ENCODE measurements around the gene ATAT1.

Gene ATAT1

DNA sequence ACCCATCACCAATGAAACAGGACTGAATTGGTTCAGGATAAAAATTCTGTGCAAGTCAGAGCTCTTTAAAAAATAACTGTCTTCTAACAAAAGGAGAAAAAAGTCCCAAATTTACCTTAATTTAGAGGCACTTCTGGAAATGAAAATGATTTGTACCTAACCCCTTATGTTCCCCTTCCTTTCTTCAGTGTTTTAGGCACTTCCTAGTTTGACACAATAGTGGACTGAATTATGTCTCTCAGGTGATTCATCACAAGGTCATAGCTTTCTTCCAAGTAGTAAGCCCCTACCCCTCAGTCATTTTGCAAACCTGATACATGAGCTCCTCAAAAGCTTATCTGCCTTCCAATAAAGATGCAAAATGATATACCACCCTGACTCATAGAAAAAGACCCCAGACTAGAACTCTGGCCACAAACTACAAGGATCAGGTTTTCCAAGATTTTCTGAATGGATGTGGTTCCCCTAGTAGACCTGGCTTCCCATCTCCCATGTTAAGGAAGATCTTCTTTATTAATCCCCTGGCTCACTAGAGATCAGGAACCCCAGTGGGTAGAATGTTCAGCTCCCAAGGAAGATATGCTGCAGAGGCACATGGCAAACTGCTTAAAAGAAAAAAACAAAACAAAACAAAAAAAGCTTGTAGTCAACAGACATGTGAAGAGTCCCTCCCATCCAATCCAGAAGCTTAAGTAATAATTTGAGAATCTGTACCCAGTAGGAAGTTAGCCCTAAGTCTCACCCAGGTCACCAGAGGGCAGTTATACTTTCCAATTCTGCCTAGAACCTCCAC lies 13.2 kb upstream of the ATAT1 start:
- DNase-seq, result no peak

GRCh38 chr6:30614044-30614842 lies 12.4 kb upstream of the ATAT1 start:
- DNase-seq, result peak in 11 of 56 donors; percentile 12 to 57 (median 32)

DNA sequence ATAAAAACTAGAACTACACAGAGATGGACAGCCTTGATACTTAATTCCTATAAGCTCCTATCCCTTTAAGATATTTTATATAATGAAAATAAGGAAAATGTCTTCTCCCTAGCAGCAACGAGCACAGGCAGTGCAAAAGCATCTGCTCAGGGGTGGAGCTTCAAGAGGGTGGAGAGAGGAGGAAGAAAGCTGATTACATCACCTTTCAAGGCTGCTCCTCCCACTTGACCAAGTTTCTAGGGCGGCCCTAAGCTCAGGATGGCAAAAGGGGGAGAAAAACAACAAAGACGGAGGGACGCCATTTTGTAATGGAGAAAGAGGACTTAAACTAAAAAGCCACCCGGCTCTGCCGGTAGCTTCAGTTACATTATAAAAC lies 11.8 kb upstream of the ATAT1 start:
- peak; percentile 12 to 96 (median 81) for DNase-seq

- DNase-seq, result peak in 31 of 56 donors; percentile 4 to 62 (median 30)
Measured at GRCh38 chr6:30615219-30615957, 11.3 kb upstream of the ATAT1 start.

GRCh38 chr6:30615958-30616810 lies 10.5 kb upstream of the ATAT1 start:
- DNase-seq, result peak in 8 of 56 donors; percentile 3 to 16 (median 8)

DNA sequence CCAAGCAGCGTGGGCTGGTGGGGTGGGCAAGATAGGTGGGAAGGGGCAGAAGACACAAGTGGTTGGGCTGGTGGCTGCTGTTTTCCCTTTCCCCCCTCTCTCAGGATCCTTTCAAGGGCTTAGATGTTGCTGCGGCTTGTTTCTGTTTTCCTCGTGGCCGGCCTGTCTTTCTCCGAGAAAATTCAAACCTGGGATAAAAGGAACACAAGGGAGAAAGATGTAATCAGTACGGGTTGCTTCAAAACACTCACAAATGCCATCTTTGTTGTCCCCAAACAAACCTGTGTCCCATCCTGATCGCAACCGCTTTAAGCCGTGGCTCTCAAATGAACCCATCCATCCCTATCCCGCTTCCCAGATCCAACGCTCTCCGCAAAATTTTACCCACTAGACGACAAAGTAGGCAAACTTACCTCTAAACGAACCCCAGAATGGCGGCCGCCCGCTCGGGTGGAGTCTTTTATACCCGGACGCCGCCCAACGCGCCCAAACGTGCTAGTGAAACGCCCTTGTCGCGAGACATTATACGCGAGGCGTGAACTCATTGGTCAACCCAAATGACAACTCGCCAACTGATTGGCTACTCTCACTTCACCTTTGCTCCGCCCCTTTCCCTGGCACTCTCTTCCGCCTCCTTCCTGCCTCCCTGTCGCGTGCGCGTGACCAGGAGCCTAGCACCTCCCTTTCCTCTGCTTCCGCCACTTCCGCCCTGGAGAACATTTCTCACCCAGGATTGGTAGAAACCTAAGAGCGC lies 9.7 kb upstream of the ATAT1 start, which contains the start of gene PPP1R10:
Gene PPP1R10, minus strand, starts transcription at position 433 of the 754 bp plus-strand sequence. CDS start 7,299 bp downstream, outside the sequence.
- DNase-seq, result peak; percentile 93 to 100 (median 98)

DNA sequence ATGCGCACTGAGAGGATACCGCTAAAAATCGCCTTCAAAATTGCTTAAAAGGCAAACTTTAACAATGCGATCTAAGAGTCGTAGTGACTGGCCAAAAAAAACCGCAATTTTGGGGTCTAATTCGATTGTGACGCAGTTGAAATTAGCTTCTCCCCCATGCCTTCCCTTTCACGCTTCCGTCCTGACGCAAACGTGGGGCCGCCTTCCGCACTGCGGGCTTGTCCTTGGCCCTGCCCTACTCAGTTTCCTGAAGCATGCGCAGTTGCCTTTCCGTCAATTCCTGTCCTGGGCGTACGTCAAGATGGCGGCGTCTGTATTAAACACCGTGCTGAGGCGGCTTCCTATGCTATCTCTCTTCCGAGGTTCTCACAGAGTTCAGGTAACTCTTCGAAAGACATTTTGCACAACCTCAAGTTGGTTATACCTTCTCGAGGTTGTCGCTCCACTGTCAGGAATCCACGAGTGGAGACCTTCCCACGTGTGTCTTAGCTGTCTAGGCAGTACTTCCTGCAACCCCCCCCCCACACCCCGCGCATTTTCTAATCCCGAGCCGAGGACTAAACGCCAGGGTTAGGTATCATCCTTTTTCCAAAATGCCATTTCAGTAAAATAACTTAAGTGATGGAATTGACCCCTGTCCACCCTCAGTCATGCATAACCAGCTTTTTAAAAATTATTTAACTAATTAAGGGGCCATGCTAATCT lies 9.0 kb upstream of the ATAT1 start, which contains the start of gene MRPS18B:
Gene MRPS18B, plus strand, starts transcription at position 276 of the 705 bp plus-strand sequence. Its CDS starts 26 bp downstream, at position 302.
- peak; percentile 77 to 99 (median 96) for DNase-seq

GRCh38 chr6:30618270-30618797 lies 8.3 kb upstream of the ATAT1 start:
- no peak for DNase-seq

GRCh38 chr6:30619561-30619960 lies 7.1 kb upstream of the ATAT1 start:
- DNase-seq, result no peak

GRCh38 chr6:30625511-30625910 lies 1.2 kb upstream of the ATAT1 start:
- no peak for DNase-seq

DNA sequence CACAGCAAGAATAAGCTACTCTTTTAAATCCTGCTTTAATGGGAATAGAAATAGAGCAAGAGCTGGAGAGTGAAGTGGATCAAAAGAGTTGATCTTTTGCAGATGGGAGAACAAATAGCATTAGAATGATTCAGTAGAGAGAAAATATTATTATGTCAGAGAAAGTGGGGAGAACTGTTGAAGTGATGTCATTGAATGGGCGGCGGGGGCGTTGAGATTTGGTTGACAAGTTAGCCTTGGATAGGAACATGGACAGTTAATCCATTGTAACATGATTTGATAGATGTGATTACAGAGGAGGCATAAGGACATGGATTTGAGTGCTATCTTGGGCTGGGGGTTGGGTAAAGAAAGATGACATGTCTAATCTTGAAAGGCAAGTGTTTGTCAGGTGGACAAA lies 9.2 kb downstream of the ATAT1 start:
- no peak for DNase-seq

DNA sequence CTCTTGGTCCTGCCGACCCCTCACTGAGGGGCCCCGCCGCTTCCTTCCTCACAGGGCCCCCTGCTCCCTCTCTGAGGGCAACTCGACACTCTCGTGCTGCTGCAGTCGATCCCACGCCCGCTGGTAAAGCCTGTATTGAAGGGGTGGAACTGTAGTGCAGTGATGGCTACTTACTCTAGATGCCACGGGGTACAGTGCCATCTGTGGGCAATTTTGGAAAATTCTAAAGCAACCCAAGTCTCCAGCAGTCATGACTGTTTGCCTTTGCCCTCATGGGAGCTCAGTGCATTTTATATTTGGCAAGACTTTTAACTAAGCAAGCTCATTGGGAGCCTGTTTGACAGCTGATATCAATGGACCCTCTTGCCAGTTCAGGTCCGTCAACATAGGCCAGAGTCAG lies 13.8 kb downstream of the ATAT1 start:
- no peak for DNase-seq

DNA sequence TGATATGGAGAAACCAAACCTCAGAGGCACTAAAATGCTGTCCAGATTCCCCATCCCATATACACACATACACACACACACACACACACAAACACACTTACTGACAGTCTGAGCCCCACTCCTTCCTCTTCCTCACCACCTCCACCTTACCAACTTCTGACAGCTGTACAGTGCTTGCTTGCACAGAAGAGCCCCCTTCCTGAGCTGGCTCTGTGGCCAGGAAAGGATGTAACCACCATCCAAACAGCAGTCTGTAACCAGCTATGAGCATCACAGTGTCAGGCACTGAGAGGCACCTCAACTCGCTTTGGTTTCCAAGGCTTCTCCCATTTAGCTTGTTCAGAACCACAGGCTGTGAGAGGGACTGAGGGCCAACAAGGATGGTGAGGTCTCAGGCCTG lies 14.4 kb downstream of the ATAT1 start:
- DNase-seq, result no peak

GRCh38 chr6:30643656-30644055 lies 17.0 kb downstream of the ATAT1 start:
- DNase-seq, result no peak

- DNase-seq, result no peak
Measured at GRCh38 chr6:30644769-30645168, 18.1 kb downstream of the ATAT1 start.

- no peak for DNase-seq
Measured at GRCh38 chr6:30645989-30646388, 19.3 kb downstream of the ATAT1 start.

DNA sequence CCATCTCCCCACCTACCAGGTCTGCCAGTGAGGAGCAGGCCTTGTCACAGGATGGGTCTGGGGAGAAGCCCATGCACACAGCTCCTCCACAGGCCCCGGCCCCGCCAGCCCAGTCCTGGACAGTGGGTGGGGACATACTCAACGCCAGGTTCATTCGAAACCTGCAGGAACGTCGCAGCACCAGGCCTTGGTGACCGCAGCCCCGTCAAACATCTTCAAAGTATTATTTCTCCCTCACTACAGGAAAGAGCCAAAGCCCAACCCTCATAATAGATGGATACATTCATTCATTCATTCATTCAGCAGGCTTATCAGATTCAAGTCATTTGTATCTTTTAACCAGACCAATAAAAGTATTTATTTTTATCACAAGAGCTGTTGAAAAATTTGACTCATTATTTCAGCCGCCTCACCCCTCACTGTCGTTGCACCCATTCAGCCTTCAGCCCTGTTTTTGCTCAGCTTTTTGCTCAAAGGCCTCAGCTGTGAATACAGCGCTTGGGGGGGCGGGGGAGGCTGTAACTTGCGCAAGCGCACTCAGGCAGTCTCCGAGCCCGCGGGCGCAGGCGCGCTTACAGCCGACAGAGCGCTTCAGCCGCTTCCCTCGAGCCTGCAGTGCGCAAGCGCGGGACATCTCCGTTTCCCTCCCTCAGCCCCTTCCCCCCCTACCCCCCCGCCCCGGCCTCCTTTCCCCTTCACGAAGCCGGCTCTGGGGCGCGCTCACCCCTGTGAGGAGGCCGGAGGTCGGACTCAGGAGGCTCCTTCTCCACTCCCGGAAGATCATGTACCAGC lies 20.0 kb downstream of the ATAT1 start, which contains the start of gene C6orf136:
Gene C6orf136, plus strand, starts transcription at position 684 of the 792 bp plus-strand sequence. Its CDS starts 99 bp downstream, at position 783.
- peak; percentile 41 to 96 (median 88) for DNase-seq
